ENCODE measurements around the gene TIFAB. TPM values are rescaled to one million over a fixed set of nuclear protein-coding genes. Genes with fewer than 3 reads are reported as not detected.

TIFAB gene
- total and polyA plus RNA-seq, 7 donors, result 0.46 to 1.4 TPM; not detected in 5

GRCh38 chr5:135461481-135462151 is 9.5 kb upstream of the TIFAB start:
- Histone ChIP-seq H3K4me1 (peaks cover 0 to 14% (median 6%) of the 10 kb centered on the region in 4 donors), H3K36me3 (no peaks in the 10 kb centered on the region), H3K27me3 (peaks cover 0 to 9% (median 0%) of the 10 kb centered on the region in 3 donors), H3K27ac (no peak overlapping the region), H3K9me3 (no peaks in the 10 kb centered on the region), H3K4me3 (no peak overlapping the region)
- peak; percentile 44 for DNase-seq
- TF ChIP-seq POLR2AphosphoS5 (IDR thresholded peaks at IDR 0.05), result no peak
- no peak for TF ChIP-seq CTCF (IDR thresholded peaks at IDR 0.05)
- TF ChIP-seq EP300 (IDR thresholded peaks at IDR 0.05), result no peak
- TF ChIP-seq POLR2A (IDR thresholded peaks at IDR 0.05), result no peak
- WGBS, 2 donors, result 91 to 92% methylated on average over 7 of the region's 7 CpGs
- intact Hi-C loops (cut with DNase I), result no loop called here

GRCh38 chr5:135460246-135461033 is 8.3 kb upstream of the TIFAB start:
- Histone ChIP-seq H3K27ac (no peak overlapping the region), H3K4me1 (peaks cover 0 to 9% (median 2%) of the 10 kb centered on the region in 4 donors), H3K36me3 (no peaks in the 10 kb centered on the region), H3K4me3 (no peak overlapping the region), H3K9me3 (no peaks in the 10 kb centered on the region), H3K27me3 (peaks cover 0 to 4% (median 0%) of the 10 kb centered on the region in 3 donors)
- intact Hi-C loops (cut with DNase I), result no loop called here
- WGBS, 2 donors, result 86 to 88% methylated on average over 11 of the region's 11 CpGs
- DNase-seq, result peak; percentile 51
- TF ChIP-seq EP300 (IDR thresholded peaks at IDR 0.05) (no peak), POLR2A (IDR thresholded peaks at IDR 0.05) (no peak), CTCF (IDR thresholded peaks at IDR 0.05) (no peak), POLR2AphosphoS5 (IDR thresholded peaks at IDR 0.05) (no peak)

GRCh38 chr5:135458921-135459331 is 6.8 kb upstream of the TIFAB start:
- no peaks in the 10 kb centered on the region for H3K36me3 ChIP-seq
- no peak overlapping the region for H3K27ac ChIP-seq
- no peak overlapping the region for H3K4me3 ChIP-seq
- no peak for TF ChIP-seq CTCF (IDR thresholded peaks at IDR 0.05)
- no peak for TF ChIP-seq EP300 (IDR thresholded peaks at IDR 0.05)
- no peak for TF ChIP-seq POLR2A (IDR thresholded peaks at IDR 0.05)
- TF ChIP-seq POLR2AphosphoS5 (IDR thresholded peaks at IDR 0.05), result no peak
- peaks cover 0 to 9% (median 2%) of the 10 kb centered on the region in 4 donors for H3K4me1 ChIP-seq
- DNase-seq, result peak; percentile 63
- no peaks in the 10 kb centered on the region for H3K9me3 ChIP-seq
- WGBS, 2 donors, result 15 to 50% methylated on average over 5 of the region's 5 CpGs
- intact Hi-C loops (cut with DNase I), result no loop called here
- H3K27me3 ChIP-seq, result peaks cover 0 to 4% (median 0%) of the 10 kb centered on the region in 3 donors

- H3K4me1 ChIP-seq, result peaks cover 0 to 9% (median 2%) of the 10 kb centered on the region in 4 donors
- H3K27ac ChIP-seq, result no peak overlapping the region
- WGBS, 2 donors, result 96 to 97% methylated on average over 4 of the region's 4 CpGs
- H3K27me3 ChIP-seq, result peaks cover 0 to 4% (median 0%) of the 10 kb centered on the region in 3 donors
- H3K36me3 ChIP-seq, result no peaks in the 10 kb centered on the region
- intact Hi-C loops (cut with DNase I), result no loop called here
- no peak overlapping the region for H3K4me3 ChIP-seq
- H3K9me3 ChIP-seq, result no peaks in the 10 kb centered on the region
- TF ChIP-seq POLR2A (IDR thresholded peaks at IDR 0.05), result no peak
- no peak for TF ChIP-seq POLR2AphosphoS5 (IDR thresholded peaks at IDR 0.05)
- no peak for TF ChIP-seq EP300 (IDR thresholded peaks at IDR 0.05)
- TF ChIP-seq CTCF (IDR thresholded peaks at IDR 0.05), result no peak
- no peak for DNase-seq
Measured at GRCh38 chr5:135458356-135458755, 6.2 kb upstream of the TIFAB start.

Measured in sigmoid colon (tissue), 7 donors.